ENCODE data around the gene KAZALD1.
A peak's percentile ranks its signal among the peaks of the same experiment; 100 is the strongest.

The KAZALD1 gene

DNA sequence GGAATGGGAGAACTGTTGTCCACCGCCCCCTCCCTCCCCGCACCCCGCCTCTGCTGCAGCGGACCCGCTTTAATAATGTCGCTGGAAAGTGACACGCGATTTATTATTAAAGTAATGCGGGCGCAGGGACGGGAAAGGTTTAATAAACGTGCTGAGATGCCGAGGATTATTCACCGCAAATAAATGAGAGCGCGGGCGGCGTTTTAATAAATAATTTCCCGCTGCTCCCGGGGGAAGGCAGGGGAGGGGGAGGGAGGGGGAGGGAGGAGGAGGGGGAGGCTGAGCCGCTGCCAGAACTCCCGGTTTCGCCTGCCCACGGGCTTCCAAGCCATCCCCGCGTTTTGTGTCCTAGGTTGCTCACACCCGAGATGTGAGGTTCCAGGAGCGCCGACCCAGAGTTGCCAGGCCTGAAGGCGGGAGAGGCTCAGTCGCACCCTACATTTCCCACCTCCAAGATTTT, 5.1 kb downstream of the KAZALD1 start (continued):
- TF ChIP-seq REPIN1 (tag by site-specific recombination; IDR thresholded peaks at IDR 0.05; ENCODE audit: low read depth) (no peak), ZNF580 (tag by site-specific recombination; IDR thresholded peaks at IDR 0.05) (no peak), ZNF140 (tag by site-specific recombination; IDR thresholded peaks at IDR 0.05) (no peak)
- TF ChIP-seq, protein P1, sequence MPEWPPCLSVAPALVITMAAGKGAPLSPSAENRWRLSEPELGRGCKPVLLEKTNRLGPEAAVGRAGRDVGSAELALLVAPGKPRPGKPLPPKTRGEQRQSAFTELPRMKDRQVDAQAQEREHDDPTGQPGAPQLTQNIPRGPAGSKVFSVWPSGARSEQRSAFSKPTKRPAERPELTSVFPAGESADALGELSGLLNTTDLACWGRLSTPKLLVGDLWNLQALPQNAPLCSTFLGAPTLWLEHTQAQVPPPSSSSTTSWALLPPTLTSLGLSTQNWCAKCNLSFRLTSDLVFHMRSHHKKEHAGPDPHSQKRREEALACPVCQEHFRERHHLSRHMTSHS (tag by site-specific recombination; IDR thresholded peaks at IDR 0.05), result no peak

DNA sequence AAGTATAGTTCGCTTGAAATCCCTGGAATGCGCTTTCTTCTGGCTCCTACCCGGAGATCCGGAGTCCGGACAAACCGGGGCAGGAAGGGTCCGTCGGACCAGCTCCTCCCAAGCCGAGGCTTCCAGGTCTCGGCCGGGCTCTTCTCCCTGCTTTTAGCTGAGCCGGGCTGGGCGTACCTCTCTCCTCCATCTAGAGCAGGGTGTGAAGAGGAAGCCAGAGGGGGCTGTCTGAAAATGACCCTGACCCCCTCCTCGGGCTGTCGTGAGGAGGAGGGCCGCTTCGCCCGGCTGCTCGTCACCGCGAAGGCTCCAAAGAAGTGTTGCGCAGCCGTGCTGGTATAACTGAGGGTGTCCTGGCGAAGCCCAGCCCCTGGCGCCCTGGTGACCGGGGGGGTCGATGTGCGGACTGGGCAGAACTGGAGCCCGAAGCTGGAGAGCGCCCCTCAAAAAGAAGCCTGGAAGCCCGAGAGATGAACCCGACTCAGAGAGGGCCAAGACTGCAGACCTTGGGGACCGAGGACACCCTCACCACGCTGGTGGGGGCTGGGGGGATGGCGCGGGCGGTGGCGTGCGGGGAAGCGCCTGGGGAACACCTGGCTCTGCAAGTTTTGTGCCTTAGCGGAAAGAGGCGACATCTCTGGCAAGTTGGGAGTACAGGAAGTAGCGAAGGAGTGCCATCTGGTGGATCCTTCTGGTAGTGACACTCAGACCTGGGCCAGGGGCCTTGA, 5.7 kb downstream of the KAZALD1 start:
- H3K4me3 ChIP-seq (ENCODE audit: low read depth, low read length), result peak overlapping the region; percentile 49
- POLR2A ChIA-PET, result interaction anchor here (0.8 to 2.1 kb wide), 6 partner anchors 9 to 75 kb away, joined by 3 to 25 read pairs (median 6); no protein-coding TSS in a partner anchor
- peaks cover 15% of the 10 kb centered on the region for H3K4me1 ChIP-seq (ENCODE audit: control insufficient read depth, insufficient read depth, low read length)
- CTCF ChIA-PET, result interaction anchor here (0.5 to 6.2 kb wide), 20 partner anchors 9 to 706 kb away, joined by 3 to 61 read pairs (median 5); no protein-coding TSS in a partner anchor
- H3K9me3 ChIP-seq (ENCODE audit: control insufficient read depth, insufficient read depth, low read depth, low read length), result no peaks in the 10 kb centered on the region
- no peaks in the 10 kb centered on the region for H3K36me3 ChIP-seq (ENCODE audit: control insufficient read depth in 2 of 2, insufficient read depth in 1 of 2, low read length in 2 of 2)
- peak overlapping the region; percentile 66 for H3K27ac ChIP-seq (ENCODE audit: extremely low read depth, low read depth, low read length)
- peak; percentile 81; the same call in 1 of the 2 replicates for TF ChIP-seq ZNF391 (tag by site-specific recombination; IDR thresholded peaks at IDR 0.05; ENCODE audit: borderline replicate concordance, low read depth)
- peak; percentile 80 for TF ChIP-seq ZNF341 (tag by site-specific recombination; IDR thresholded peaks at IDR 0.05; ENCODE audit: low read depth)
- TF ChIP-seq, protein P2, sequence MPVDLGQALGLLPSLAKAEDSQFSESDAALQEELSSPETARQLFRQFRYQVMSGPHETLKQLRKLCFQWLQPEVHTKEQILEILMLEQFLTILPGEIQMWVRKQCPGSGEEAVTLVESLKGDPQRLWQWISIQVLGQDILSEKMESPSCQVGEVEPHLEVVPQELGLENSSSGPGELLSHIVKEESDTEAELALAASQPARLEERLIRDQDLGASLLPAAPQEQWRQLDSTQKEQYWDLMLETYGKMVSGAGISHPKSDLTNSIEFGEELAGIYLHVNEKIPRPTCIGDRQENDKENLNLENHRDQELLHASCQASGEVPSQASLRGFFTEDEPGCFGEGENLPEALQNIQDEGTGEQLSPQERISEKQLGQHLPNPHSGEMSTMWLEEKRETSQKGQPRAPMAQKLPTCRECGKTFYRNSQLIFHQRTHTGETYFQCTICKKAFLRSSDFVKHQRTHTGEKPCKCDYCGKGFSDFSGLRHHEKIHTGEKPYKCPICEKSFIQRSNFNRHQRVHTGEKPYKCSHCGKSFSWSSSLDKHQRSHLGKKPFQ (tag by site-specific recombination; IDR thresholded peaks at IDR 0.05), result peak; percentile 60
- peak; percentile 60 for TF ChIP-seq ZNF501 (tag by site-specific recombination; IDR thresholded peaks at IDR 0.05)
- TF ChIP-seq ZNF792 (tag by site-specific recombination; IDR thresholded peaks at IDR 0.05), result no peak
- peak; percentile 91 for TF ChIP-seq ZBTB10 (tag by site-specific recombination; IDR thresholded peaks at IDR 0.05)
- no peak for TF ChIP-seq REPIN1 (tag by site-specific recombination; IDR thresholded peaks at IDR 0.05; ENCODE audit: low read depth)
- TF ChIP-seq, protein P3, sequence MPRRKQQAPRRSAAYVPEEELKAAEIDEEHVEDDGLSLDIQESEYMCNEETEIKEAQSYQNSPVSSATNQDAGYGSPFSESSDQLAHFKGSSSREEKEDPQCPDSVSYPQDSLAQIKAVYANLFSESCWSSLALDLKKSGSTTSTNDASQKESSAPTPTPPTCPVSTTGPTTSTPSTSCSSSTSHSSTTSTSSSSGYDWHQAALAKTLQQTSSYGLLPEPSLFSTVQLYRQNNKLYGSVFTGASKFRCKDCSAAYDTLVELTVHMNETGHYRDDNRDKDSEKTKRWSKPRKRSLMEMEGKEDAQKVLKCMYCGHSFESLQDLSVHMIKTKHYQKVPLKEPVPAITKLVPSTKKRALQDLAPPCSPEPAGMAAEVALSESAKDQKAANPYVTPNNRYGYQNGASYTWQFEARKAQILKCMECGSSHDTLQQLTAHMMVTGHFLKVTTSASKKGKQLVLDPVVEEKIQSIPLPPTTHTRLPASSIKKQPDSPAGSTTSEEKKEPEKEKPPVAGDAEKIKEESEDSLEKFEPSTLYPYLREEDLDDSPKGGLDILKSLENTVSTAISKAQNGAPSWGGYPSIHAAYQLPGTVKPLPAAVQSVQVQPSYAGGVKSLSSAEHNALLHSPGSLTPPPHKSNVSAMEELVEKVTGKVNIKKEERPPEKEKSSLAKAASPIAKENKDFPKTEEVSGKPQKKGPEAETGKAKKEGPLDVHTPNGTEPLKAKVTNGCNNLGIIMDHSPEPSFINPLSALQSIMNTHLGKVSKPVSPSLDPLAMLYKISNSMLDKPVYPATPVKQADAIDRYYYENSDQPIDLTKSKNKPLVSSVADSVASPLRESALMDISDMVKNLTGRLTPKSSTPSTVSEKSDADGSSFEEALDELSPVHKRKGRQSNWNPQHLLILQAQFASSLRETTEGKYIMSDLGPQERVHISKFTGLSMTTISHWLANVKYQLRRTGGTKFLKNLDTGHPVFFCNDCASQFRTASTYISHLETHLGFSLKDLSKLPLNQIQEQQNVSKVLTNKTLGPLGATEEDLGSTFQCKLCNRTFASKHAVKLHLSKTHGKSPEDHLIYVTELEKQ (tag by site-specific recombination; IDR thresholded peaks at IDR 0.05; ENCODE audit: borderline replicate concordance), result no peak
- TF ChIP-seq ZFHX2 (tag by site-specific recombination; conservative IDR thresholded peaks at IDR 0.05), result peak; percentile 39
- TF ChIP-seq REST (tag by site-specific recombination; IDR thresholded peaks at IDR 0.05), result peak; percentile 84
- TF ChIP-seq SCRT2 (tag by site-specific recombination; IDR thresholded peaks at IDR 0.05), result peak; percentile 25; the same call in 1 of the 2 replicates
- TF ChIP-seq PATZ1 (tag by site-specific recombination; IDR thresholded peaks at IDR 0.05), result peak; percentile 100
- TF ChIP-seq ZNF335 (tag by site-specific recombination; conservative IDR thresholded peaks at IDR 0.05), result peak; percentile 86
- TF ChIP-seq SP7 (tag by site-specific recombination; IDR thresholded peaks at IDR 0.05), result peak; percentile 24
- TF ChIP-seq ZNF24 (tag by site-specific recombination; IDR thresholded peaks at IDR 0.05), result peak; percentile 73; the same call in 1 of the 2 replicates
- TF ChIP-seq ZNF184 (tag by site-specific recombination; IDR thresholded peaks at IDR 0.05), result 0 out of 2 replicates have a peak, but pooled peaks have one; percentile 34

All from HEK293 (cell line).